Measurements from ENCODE around the gene TRIM68.
A peak's percentile ranks its signal among the peaks of the same experiment; 100 is the strongest.

Gene TRIM68

DNA sequence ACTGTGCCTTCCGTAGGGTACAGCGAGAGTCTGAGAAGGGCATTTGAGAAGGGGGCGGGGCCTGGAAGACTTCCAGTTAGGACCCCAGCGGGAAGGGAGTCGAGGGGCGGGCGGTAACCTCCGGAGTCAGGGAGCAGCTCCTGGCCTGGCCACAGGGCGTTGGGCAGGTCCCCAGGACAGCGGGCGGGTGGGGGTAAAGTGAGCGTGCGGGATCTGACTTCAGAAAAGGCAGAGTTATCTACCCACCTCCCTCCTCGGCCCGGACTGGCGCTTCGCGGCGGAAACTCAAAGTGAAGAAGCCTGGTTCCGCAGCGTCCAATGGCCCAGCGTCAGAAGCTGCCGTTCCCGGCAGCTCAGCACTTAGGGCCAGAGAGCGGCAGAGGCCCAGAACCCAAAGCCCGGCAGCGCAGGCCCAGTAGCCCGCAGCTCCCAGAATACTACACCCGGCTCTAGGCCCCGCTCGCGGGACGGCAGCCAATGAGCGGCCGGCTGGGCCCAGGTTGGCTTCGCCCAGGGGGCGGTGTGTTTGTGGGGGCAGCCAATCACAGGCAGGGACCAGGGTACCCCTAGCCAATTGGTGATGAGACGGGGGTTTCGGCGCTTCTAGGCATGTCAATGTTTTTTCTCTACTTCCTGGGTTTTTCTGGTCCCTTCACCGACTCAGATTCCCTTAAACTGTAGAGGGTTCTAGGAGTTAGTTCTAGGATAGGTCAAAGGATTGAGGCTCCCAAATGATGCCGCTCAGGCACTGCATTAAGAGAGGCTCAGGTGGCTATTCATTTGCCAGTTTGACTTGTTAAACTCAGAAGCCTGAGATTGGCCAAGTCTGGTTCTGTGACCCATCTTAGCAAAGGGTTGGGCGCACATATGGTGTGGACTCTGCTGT is at the start of gene TRIM68:
Gene TRIM68, minus strand, starts transcription at position 451 of the 886 bp plus-strand sequence. CDS start 2,727 bp downstream, outside the sequence.
- DNase-seq, result peak; percentile 93

DNA sequence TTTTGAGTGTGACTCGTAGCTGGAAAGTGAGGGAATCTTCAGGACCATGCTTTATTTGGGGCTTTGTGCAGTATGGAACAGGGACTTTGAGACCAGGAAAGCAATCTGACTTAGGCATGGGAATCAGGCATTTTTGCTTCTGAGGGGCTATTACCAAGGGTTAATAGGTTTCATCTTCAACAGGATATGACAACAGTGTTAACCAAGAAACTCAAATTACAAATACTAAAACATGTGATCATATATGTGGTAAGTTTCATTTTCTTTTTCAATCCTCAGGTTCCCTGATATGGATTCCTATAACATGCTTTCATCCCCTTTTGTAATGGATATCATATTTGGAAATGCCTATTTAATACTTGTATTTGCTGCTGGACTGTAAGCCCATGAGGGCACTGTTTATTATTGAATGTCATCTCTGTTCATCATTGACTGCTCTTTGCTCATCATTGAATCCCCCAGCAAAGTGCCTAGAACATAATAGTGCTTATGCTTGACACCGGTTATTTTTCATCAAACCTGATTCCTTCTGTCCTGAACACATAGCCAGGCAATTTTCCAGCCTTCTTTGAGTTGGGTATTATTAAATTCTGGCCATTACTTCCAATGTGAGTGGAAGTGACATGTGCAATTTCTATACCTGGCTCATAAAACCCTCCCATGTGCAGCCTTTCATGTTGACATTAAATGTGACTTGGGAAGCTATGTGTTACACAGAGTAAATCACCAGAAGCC is 46.8 kb upstream of the TRIM68 start:
- no peak for DNase-seq

DNA sequence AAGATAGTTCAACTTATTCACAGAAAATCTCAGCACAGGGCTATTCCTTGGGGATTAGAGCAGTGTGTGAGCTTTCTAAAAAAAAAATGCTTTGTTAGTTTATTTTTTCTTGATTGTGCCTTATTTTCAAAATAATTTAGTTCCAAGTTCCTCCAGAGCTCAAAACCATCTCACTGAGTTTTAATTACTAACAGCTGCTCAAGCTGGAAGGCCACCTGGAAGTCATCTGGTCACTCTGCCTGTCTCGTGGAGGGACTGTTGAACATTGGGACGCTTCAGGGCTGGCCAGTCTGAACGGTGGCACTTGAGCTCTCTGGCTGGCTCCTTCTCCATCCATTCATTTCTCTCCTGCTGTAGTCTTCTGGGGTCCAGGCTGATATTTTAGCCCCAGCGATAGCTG is 39.7 kb upstream of the TRIM68 start:
- no peak for DNase-seq

DNA sequence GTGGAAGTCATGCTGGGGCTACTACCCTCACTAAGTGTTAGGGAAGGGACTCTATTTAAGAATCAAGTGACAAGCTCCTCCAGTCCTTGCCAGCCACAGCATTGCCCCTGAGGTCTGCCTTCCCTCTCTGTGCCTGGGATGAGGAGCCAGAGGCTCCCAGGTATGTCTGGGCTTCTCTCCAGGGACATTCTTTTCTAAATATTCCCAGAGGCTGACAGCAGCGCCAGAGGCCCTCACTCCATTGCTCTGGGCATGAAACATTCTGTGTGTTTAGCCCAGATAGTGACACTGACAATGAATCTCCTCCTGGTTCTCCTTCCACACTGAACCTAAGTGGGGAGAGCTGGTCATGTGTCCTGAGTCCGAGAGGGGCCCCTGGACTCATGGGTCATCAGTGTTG is 37.9 kb upstream of the TRIM68 start:
- no peak for DNase-seq

DNA sequence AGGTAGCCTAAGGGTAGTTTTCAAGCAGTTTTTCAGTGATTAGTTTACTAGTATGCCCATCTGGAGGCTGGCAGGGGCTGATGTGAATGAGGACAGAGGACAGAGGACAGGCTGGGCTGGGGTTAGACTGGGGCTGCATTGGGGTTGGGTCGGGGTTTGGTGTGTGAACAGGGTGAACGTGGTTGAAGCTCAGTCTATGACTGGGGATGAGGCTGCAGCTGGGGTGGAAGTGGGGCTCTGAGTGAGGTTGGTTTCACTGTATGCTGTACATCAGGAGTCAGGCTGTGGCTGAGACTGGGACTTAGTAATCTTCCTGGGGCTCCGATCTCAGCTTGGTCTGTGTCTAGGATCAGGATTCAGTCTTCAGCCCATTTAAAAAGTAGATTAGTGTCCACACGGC is 36.2 kb upstream of the TRIM68 start:
- no peak for DNase-seq

- DNase-seq, result no peak
These were observed 35.7 kb upstream of the TRIM68 start, which contains the start of gene OR51E1 for GRCh38 chr11:4643682-4644081. TSS of gene OR51E1 (plus strand) at chr11:4643982. CDS start at chr11:4652527, 8,545 bp downstream.

- DNase-seq, result no peak
These were observed 35.0 kb upstream of the TRIM68 start for GRCh38 chr11:4643076-4643475.

DNA sequence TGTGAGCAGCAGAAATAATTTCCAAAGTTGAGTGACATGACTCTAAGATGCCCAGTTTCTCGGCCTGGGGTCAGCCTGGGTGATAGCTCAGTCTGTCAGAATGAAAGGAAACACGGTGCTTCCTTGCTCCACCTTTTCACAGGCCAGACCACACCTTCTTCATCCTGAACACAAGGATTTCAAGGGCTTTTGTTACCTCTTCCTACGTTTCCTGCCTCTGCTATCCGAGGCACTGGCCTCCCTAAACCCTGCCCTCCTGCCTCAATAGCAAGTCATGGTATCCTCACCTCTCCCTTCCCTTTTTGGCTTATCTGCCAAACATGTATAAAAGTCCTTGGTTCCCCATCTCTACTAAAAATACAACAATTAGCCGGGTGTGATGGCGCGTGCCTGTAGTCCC is 34.0 kb upstream of the TRIM68 start:
- DNase-seq, result no peak

GRCh38 chr11:4641501-4641900 is 33.5 kb upstream of the TRIM68 start:
- DNase-seq, result no peak

- no peak for DNase-seq
These were observed 31.9 kb upstream of the TRIM68 start for GRCh38 chr11:4639931-4640330.

DNA sequence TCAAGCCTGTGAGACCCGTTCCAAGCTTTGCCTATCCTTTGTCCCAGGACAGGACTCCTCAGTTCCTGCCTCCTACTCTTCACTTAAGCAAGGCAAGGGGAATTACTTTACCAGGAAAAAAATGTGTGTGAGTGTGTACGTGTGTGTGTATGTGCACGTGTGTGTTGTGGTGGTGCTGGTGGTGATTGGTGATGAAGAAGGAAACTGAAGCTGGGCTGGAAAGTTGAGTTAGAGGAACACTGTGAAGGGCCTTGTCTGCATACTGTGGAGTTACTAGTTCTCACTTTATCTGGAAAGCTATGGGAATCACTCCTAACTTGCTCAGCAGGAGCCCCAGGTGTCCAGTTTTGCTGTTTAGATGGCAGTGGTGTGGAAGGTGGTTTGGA is 29.6 kb upstream of the TRIM68 start:
- no peak for DNase-seq

GRCh38 chr11:4636962-4637661 is 29.1 kb upstream of the TRIM68 start, which contains the start of gene OR51D1:
TSS of gene OR51D1 (plus strand) at chr11:4637477. CDS start at chr11:4639791, 2,314 bp downstream.
- DNase-seq, result peak; percentile 58

- DNase-seq, result no peak
These were observed 28.1 kb upstream of the TRIM68 start for GRCh38 chr11:4636136-4636535.

DNA sequence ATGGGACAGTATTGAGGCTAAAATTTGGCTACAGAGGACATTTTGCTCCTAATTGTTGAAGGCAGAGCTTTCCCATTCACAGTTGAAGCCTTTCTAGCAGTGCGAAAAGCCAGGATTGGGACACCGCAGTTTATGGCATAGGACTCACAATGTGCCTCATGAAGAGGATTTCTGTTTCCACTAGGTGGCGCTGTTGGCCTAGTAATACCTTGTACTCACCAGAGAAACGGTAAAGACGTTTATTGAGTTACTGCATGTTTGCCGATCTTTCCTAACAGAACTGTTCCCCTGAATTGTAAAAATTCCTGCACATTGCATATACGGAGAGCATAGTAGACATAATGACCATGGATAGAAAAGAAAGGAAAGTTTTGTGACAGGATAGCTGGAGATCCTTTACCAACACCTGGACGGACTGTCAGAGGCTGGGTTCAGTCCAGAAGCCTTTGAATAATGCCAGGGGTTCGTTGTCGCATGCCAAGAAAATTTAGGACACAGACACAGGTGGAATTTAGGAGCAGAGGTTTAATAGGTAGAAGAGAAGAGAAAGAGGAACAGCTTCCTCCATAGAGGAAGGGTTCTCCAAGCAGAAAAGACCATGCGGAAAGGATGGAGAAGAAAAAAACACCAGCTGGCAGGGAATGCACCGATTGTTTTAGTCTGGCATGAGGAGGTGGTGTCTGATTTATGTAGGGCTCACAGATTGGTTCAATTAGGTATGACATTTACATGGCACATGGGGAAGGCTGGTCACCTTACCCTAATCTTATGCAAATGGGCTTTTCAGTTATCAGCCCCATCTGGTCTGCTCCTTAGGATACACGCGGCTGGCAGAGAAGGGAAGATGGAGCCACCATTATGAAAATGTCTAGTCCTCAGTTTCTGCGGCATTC is 18.4 kb upstream of the TRIM68 start:
- DNase-seq, result no peak

GRCh38 chr11:4619514-4619913 is 11.5 kb upstream of the TRIM68 start:
- DNase-seq, result no peak

DNA sequence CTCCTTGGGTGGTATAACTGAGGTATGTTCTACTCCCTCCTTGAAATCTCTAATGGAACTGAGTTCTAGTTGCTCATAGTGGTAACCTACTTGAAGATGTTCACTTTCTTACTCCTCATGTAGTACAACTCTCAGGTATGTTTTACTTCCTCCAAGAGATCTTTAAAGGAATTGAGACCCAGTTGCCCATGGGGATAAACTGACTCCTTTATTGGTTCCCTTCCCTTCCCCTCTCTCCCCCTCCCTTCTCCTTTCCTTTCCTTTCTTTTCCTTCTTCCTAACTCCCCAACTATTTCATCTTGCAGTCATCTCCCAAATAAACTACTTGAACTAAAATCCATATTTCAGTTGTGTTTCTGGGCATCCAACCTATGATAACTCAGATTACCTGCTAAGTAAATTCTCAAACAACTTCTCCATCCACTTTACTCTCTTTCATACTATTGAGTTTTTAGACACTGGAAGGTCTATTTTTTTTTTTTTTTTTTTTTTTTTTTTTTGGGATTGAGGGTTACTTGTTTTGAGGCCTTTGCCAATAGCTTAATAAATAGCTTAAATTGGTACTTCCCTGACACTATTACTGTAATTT is 7.9 kb upstream of the TRIM68 start:
- DNase-seq, result no peak

DNA sequence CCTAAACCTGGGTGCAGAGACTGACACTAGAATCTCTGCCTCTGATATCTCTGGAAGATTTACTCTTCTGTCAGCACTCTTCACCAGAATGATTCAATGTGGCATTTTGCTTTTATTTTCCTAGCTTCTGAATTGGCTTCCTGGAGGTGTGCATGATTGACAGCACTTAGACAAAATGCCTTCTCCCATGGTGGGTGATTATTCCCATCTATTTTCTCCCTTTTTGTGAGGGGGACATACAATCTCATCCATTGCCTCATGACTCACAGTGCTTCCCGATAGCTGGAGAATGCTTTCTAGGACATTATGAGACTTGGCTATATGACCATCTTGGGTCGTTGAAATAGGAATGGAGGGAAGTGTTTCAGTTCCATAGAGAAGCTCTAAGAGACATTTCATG is 4.0 kb upstream of the TRIM68 start:
- DNase-seq, result no peak

DNA sequence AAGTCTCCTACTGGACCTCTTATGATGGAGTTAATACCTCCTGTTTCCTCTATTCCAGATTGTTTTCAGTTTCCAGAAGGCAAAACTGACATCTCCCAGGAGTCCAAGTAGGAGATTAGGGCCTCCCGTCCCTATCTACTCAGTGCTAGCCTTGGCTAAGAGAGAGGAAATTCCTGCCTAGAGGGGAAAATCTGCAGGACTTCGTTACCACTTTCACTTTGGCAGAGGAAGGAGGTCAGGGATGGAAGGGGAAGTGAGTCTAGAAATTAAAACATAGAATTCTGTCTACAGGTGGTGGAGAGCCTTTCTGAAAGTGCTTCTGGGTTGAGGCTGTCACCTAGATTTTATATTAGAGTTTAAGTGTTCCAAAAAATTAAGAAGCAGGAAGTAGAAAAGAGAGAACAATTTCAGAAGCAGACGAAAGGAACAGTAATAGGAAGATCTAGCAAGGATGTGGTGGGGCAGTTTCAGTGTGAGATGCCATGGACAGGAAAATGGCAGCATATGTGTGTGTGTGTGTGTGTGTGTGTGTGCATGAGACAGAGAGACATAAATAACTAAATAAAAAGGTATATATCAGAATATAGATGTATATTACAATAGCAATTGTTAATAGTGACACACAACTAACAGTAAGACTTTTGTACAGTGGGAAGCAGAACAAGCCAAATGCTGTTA is 2.4 kb upstream of the TRIM68 start:
- DNase-seq, result no peak

DNA sequence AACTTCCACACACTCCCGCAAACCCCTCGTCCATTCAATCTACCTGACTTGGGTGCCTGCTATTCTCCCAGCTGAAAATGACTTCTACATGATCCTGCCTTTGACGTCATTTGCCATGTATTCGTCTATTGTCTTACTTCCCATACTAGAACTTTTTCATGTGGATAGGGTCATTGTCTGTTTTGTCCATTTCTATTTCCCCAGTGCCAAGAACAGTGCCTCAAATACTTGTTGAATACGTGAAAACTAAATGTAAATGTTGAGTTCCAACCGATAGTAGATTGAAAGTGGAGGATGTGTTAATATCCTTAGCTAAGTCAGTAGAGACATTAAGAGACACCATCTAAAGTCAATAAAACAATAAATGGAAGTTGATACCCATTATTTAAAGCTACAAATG is 935 bp downstream of the TRIM68 start:
- no peak for DNase-seq

GRCh38 chr11:4606231-4607015 is 1.6 kb downstream of the TRIM68 start:
- no peak for DNase-seq

Measured in activated T-cell treated with anti-CD3 and anti-CD28 coated beads for 4 hours (primary cell).